GM04503 (cell line): Measurements from ENCODE around the gene MAP4K5.
"Not testable (repeated sequence)": the region's sequence is repeated elsewhere in the genome, so short reads cannot be mapped to it uniquely, and the experiment has no call there.

Experiments used
- DNase-seq: peaks from one replicate; pipeline ENCODE4 v3.0.0-alpha.2; 2012; ENCODE audit warnings: low read depth

MAP4K5 gene

DNA sequence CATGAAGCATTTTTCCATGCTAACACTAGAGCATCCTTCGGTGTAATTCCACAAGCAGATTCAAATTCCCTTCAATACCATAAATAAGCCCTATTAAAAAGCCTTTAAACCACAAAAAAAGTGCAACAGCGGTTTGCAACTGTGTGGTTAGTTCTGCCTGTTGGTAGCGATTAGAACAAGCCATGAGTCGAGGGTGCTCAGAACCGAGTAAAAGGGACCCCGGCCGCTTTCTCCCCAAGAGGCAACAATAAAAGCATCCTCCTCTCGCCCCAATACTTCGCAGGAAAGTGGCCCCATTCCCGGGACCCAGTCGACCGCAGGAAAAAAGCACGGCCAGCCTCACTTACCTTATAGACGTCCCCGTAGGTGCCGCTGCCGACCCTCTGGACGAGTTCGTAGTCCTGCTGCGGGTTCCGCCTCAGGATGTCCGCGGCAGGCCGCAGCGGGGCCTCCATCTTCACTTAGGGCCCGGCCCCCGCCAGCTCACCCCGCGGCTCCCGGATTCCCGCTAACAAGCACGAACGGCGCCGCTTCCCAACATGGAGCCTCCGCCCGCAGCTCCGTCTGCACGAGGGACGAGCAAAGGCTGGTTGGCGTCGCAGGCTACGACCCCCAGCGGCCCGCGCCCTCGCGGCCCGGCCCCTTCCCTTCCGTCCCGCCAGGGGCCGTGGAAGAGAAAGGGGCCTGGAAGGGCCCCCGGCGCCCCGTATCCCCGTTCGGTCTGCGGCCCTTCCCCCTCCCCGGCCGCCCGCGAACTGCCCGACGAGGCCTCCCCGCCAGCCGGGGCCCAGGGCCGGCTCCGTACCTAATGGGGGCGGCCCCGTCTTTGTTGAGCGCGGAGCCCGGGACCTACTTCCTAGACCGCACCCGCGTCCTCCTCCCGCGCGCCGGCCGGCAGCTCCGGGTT, 521 bp downstream of the MAP4K5 start:
- DNase-seq, result no peak

DNA sequence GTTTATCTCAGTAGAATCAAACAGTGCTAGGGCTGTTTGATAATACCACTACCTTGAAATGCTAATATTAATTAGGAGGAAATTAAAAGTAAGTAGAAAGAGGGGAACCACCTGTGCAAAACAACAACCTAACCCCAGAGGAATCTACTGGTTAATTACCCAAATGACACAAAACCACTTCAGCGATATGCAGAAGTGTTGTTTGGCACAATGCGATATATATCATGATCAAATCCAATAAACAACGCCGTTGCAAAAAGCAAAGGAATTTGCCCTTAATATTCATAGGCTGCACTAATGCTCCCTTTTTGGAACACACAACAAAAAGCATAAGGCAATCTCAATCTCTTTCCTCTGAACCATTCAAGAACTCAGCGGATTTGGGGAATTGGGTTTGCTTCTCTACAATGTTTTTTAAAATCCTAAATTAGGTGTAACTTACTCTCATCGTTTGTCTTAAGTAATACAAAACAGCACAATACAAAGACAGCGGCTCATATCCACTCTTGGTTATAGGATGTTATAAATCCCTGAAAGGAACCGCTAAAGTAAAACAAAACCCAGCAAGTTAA, 1.5 kb downstream of the MAP4K5 start:
- no peak for DNase-seq

DNA sequence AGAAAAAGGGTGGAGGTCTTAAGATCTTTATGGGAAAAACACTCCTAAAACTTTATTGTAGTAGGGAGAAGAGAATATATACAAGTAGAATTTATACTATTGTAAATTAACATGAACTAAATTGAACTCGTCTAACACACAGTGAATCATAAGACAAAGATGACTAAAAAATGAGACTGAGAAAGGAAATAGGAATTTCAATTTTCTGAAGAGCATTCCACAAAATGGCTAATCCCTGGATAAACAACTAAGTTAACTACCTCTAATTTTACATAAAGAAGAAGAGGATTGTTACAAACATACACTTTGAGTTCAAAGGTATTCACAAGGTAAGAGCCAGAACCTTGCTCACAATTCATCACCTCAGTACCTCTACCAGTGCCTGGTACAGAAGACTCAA, 2.0 kb downstream of the MAP4K5 start:
- DNase-seq, result no peak

DNA sequence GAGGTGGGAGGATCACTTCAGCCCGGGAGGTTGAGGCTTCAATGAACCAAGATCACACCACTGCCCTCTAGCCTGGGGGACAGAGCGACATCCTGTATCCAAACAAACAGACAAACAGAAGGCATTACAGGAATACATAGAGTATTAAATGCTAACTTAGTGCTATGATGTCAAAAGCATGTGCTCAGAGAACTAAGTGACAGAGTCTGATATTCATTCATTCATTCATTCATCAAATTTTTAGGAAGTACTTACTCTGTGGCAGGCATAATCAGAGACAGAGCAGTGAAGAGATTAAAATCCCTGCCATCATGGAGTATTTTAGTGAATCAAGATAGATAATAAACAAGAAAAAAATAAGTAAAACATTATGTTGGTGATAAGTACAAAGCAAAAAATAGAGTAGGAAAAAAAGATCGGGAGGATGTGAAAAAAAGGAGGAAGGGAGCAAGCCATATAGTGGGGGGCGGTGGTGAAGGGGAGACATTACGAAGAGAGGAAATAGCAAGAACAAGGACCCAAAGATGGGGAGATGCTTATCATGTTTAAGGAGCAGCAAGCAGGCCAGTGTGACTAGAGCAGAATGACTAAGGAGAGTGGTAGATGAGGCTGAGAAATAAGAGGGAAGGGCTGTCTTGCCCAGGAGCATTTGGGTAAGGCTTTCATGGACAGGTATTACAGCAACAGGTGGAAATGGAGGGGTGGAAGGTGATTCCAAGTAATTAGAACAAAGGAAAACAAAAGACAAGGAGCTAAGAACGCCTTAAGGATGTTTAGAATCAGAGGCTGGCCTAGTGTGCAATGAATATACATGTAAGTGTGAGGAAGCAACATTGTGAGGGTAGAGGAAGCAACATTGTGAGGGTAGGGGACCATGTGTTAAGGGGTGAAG, 2.8 kb downstream of the MAP4K5 start:
- DNase-seq, result no peak

DNA sequence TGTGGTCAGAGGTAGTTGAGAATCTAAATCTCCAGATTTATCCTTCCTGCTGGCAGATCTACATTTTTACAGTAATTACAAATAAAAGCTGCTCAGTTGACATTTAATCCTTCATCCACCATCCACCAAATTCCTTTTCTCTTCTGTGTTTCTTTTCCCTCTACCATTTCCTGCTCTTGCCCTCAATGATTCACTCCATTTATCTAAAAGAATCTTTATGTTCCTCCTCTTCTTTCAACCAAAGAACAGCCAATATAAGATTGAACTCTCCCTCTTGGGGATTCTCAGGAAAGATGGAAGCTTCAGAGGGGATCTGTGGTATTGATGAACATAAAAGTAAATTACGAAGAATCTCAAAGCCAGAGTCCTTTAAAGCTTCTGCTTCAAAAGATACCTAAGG, 4.4 kb downstream of the MAP4K5 start:
- no peak for DNase-seq

DNA sequence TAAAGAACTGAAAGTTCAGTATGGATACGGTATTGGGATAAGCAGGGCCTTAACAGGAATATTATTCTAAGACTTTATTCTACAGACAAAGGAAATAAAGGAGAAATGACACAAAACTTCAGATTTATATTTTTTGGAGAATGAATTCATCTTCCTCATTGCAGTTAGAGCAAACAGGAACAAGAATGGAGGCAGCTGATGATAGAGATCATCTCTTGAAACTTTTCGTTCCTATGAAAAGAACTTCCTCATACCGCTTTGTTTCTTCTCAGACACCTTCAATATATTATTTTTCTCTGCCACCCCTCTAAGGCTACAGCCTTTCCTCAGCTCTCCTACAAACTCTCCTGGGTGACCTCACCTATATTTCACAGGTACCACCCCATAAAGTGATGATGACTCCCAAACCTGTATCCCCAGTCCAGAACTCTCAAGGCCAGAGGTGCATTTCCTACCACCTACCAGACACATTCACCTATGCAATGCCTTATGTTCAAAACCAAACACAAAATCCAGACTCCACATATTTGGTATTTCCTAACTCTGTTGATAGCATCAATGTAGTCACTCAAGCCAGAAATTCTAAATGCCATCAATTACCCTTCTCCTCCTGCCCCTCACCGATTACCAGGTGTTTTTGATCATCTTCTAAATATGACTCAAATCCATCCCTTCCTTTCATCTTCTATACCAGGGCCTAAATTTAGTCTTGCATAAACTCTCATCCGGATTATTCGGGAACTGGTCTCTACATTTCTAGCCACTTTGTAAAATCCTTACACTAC, 7.4 kb downstream of the MAP4K5 start:
- no peak for DNase-seq

DNA sequence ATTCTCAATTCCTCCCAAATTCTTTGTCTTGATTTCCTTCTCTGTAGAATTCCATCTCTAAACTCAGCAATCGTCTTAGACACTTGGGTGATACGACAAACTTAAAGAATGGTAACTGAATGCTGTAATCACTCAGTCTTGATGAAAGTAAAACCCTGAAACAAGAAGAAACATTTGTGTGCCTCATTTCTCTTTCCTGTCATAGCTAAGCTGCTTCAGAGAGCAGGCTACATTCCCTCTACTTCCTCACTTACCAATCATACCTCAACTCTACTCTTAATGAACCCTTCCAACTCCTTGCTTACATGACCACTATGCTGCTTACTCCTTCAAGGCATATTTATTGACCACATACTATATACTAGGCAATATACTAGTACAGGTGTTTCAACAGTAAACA, 8.3 kb downstream of the MAP4K5 start:
- DNase-seq, result no peak

DNA sequence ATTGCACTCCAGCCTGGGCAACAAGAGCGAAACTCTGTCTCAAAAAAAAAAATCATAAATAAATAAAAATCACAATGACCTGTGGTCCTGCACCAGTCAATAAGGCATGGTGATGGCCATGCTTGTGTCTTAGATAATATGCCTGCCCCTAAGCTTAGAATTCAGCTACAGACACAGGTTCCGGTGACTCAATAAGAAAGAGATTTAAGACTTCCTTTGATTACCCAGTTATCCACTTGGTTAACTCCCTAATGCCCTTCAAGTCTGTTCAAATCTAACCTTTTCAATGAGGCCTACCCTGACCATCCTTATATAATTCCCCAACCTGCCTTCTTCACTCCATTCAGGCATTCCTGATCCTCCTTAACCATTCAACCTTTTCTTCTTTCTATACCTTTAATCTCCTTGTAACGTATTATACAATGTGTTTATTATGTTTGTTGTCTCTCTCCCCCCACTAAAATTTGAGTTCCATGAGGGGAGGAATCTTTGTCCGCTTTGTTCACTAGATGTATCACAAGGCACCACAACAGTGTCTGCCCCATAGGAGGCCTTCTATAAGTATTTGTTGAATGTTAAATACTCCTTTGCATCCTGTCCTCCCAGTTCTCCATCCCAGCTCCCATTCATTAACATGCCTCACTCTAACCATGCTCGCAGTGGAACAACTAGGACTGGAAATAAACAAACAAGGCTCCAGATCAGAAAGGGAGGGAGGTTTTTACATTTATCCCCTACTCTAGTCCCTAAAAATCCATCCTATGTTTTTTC, 8.9 kb downstream of the MAP4K5 start:
- DNase-seq, result no peak

DNA sequence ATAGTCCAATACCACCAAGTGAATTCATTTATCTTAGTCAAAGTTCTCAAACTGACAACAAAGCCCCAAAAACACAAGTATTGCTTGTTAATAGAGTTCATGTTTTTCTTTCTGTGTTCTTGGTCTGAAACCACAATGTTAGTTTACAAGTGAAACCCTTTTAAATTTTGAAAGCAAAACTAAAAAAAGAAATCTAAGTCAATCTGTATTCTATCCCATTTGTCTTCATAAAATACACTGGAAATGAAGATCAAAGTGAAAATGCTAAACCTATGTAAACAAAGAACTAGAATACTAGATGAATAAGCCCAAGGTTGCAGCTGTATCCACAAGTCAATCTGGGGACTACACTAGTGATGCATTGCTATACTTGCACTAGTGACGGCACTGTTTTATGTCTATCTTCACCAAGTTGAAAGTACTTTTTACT, 10.4 kb downstream of the MAP4K5 start:
- DNase-seq, result no peak

DNA sequence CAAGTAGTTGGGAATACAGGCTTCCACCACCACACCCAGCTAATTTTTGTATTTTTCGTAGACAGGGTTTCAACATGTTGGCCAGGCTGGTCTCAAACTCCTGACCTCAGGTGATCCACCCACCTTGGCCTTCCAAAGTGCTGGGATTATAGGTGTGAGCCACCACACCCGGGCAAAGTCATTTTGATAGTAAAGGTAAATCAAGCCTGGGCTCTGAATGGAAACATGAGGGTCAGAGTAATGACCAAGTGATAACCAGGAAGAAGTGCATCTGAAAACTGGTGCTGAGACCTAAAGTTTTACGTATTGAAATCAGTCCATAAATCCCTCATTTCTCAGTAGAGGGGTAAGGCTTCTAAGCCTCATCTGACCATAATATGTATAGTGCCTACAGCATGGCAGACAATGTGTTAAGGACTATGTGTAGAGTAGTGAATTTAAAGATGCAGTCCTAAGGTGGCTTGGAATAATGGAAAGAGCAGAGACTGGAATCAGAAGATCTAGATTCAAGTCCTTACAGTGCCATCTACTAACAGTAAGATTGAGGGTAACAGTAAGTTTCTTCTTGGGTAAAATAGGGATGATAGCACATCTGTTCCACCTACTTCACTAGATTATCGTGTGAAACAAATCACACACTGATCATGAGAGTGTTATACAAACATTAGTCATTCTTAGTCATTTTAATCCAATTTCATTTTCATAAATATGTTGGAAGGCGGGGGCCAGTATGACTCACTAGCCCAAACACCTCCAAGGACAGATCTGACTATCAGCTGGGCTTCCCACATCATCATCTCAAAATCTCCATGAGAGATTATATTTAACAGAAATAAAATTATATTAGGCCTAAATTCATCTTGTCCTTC, 11.2 kb downstream of the MAP4K5 start:
- DNase-seq, result peak; percentile 54

DNA sequence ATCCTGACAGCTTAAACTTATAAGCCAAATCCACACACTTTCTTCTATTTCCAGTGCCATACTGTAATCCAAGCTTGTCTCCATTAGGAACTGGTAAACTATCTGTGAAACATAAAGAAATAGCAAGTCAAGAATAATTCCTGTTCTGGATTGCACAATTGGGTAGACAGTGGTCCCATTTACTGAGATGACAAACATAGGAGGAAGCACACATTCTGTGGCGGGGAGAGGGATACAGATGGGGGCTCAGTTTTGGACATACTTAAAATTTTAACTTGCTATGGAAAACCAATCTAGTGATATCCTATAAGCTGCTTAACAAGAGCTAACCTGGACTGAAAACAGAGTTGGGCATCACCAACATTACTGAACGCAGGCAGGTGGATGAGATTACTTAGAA, 16.3 kb downstream of the MAP4K5 start:
- DNase-seq, result no peak

DNA sequence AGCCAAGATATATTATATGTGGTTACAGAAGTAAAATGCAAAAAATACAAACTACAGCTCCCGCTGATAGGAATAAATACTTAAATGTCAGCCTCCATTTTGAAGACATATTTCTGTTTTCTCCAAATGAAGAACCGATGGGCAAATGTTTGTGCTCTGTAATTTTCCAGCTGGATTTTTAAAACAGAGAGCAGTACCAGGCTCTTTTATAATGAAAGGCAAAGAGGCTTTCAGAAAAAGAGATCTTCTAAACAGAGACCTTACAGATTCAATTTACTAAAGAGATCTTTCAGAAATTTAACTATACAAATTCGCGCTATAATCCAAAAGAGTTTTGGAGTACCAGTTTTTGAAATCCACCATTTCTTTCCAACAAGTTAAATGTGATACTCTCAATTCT, 19.9 kb downstream of the MAP4K5 start:
- no peak for DNase-seq

DNA sequence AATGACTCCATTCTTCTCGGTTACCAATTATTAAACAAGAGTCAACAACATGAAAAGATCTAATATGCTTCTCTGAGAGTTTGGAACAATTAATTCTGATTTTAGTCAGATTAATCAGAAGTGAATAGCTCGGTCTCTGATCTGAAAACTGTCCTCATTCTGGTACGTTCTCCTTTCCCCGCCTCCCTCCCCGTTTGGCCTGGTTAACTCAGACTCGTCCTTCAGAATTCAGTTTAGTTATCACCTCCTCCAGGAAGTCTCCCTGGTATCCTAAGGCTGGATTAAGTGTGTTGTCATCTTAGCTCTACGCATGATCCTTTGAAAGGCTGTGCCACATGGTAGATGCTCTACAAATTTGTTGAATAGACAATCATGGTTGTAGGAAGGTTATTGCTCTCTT, 22.2 kb downstream of the MAP4K5 start:
- DNase-seq, result no peak

DNA sequence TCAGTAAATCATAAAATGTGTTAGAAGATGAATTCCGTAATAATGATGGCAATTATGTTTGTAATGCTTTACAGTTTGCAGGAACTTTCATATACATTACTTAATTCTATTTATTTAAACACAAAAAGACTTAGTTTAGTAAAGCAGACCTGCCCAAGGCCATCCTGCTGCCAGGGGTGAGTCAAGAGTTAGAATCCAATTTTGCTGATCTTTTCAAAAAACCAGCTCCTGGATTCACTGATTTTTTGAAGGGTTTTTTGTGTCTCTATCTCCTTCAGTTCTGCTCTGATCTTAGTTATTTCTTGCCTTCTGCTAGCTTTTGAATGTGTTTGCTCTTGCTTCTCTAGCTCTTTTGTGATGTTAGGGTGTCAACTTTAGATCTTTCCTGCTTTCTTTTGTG, 25.3 kb downstream of the MAP4K5 start:
- not testable (repeated sequence) for DNase-seq

DNA sequence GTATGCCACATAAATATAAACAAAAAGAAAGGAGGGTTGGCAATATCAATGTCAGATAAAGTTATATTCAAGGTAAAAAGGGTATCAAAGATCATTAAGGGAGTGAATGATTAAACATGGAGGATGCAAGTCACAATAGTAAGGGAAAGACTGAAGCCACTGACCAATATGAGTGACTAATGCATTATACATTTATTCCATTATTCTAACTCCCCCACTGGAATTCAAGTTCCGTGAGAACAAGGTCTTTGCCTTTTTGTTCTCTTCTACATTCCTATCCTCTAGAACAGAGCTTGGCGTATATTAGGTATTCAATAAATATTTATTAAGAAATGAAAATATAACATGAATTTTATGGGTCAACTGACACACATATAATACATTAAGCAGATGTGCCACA, 30.7 kb downstream of the MAP4K5 start:
- peak; percentile 19 for DNase-seq

DNA sequence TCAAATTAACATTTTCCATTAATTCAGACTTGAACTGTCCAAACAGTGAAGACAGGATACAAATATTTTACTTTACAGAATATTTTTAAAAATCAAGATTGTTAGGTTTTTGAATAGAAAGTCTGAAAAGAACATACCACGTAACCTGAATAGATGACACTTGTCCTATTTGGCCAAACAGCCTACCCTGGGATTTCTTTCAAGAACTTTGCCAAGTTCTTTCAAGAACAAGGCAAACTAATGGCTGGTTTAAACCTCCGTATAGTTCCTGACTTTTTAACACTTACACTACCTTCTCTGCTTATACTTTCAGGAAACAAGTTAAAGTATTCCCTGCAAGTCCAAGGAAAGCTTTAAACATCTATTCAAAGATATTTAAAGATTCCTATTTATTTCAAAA, 35.0 kb downstream of the MAP4K5 start:
- DNase-seq, result no peak

DNA sequence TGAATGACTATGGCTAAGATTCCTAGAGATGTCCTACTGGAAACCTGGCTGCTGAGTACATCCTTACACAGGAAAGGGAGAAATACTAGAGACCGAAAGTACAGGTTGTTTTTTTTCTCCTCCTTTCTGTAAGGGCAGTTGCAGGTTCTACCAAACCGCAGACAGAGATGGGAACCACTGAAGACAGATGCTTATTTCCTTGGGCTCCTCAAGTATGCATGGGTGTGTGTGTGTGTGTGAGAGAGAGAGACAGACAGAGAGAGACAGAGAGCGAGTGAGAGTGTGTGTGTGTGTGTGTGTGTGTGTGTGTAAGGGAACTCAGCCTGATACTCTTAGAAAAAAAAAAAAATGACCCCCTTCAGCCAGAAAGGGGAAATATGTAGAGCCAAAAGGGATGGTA, 42.5 kb downstream of the MAP4K5 start:
- DNase-seq, result no peak

DNA sequence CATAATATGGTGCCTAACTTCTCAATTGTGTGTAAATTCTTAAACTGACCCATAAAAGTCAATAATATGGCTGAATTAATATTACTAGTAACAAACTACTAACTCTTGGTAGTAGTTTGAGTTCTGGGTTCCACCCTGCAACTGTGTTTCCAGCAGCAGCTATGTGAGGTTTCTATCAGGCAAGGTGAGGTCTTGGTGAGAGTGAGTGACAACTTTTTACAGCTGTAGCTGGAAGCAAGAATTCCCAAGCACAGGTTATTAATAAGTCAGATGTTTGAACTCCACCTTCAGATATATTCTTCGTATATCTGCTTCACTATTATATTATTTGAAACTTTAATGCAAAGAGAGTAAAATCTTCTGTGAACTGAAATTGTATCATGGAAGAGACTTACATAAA, 43.8 kb downstream of the MAP4K5 start:
- DNase-seq, result no peak

DNA sequence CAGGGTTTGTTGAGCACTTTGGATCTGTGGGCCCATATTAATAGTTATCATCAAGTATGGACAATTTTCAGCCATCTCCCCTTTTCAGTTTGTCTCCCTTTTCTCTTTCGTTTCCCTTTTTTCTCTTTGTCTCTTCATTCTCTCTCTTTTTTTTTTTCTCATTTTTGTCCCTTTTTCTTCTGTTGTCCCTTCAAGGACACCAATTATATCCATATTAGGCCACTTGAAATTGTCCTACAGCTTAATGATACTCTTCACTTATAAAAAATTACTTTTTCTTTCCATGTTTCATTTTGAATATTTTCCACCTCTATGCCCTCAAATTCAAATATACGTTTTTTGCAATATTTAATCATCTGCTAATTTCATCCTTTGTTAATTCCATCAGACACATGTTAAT, 53.3 kb downstream of the MAP4K5 start:
- DNase-seq, result no peak

DNA sequence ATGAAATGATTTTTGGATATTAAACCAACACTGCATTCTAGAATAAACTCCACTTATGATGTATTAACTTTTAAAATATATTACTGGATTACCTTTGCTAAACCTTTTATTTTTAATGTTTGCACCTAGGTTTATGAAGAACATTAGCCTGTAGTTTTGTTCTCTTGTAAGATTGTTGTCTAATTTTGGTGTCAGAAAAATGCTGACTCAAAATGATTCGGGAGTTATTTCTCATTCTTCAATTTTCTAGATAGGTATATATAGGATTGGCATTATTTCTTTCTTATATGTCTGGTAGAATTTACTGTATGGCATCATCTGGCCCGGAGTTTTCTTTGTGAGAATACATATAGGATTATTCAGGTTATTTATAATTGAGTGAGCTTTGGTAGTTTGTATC, 54.6 kb downstream of the MAP4K5 start:
- no peak for DNase-seq
